Type B pancreatic cell (in vitro differentiated cells): ENCODE data around the gene RAB17. TPM values are rescaled to one million over a fixed set of nuclear protein-coding genes. Genes with fewer than 3 reads are reported as not detected.

Source experiments
- DNase-seq: peaks from one replicate; pipeline ENCODE4 v3.0.0; 2021; ENCODE audit warnings: mixed read lengths; ENCODE audit not compliant: unreplicated experiment; ENCODE audit errors: extremely low spot score
- H3K27ac Mint-ChIP-seq: 2 replicates; pipeline ENCODE4 v1.8.0; 2021; ENCODE audit warnings: mild to moderate bottlenecking, mixed read lengths
- H3K27me3 Mint-ChIP-seq: 2 replicates; pipeline ENCODE4 v1.8.0; 2021; ENCODE audit warnings: mixed read lengths
- H3K36me3 Mint-ChIP-seq: 2 replicates; pipeline ENCODE4 v1.8.0; 2021; ENCODE audit warnings: mixed read lengths
- H3K4me1 Mint-ChIP-seq: one replicate; pipeline ENCODE4 v1.8.0; 2021; ENCODE audit warnings: mixed read lengths; ENCODE audit not compliant: unreplicated experiment
- H3K4me3 Mint-ChIP-seq: 2 replicates; pipeline ENCODE4 v1.8.0; 2021; ENCODE audit warnings: mild to moderate bottlenecking, mixed read lengths
- H3K9me3 Mint-ChIP-seq: 2 replicates; pipeline ENCODE4 v1.8.0; 2021; ENCODE audit warnings: mixed read lengths
- total RNA-seq: library from RNA; stranded (reverse); gene quantifications from 2 replicates; pipeline ENCODE4 v1.2.1, GENCODE V29; 2021; ENCODE audit warnings: low replicate concordance
- TF ChIP-seq, protein P1 (sequence below): fragments of 200-600 bp; sonication (generic); conservative IDR thresholded peaks from 2 replicates; pipeline ENCODE4 v1.5.0; 2021; ENCODE audit warnings: antibody characterized with exemption, mild to moderate bottlenecking

The RAB17 gene
- total RNA-seq, 1 donor from 2014 or later = 21.6 TPM

DNA sequence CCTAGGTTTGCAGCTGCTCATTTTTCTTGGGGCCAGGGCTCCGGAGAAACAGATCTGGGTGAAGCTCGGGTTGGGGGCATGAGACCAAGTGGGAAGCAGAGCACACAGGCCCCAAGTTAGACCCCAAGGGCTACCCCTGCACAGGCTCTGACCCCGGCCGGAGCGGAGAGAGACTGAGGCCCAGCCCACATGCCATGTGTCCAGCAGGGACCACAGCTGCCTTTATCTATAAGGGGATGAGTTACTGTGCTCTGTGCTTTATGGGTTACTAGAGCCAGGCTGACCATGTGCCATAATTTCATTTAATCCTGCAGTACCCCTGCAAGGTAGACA, 54.5 kb downstream of the RAB17 start:
- H3K4me3 Mint-ChIP-seq = no peak overlapping the region
- H3K36me3 Mint-ChIP-seq = no peaks in the 10 kb centered on the region
- no peak for DNase-seq
- peaks cover 19% of the 10 kb centered on the region for H3K4me1 Mint-ChIP-seq
- no peaks in the 10 kb centered on the region for H3K27me3 Mint-ChIP-seq
- no peak overlapping the region for H3K27ac Mint-ChIP-seq
- TF ChIP-seq, protein P1, sequence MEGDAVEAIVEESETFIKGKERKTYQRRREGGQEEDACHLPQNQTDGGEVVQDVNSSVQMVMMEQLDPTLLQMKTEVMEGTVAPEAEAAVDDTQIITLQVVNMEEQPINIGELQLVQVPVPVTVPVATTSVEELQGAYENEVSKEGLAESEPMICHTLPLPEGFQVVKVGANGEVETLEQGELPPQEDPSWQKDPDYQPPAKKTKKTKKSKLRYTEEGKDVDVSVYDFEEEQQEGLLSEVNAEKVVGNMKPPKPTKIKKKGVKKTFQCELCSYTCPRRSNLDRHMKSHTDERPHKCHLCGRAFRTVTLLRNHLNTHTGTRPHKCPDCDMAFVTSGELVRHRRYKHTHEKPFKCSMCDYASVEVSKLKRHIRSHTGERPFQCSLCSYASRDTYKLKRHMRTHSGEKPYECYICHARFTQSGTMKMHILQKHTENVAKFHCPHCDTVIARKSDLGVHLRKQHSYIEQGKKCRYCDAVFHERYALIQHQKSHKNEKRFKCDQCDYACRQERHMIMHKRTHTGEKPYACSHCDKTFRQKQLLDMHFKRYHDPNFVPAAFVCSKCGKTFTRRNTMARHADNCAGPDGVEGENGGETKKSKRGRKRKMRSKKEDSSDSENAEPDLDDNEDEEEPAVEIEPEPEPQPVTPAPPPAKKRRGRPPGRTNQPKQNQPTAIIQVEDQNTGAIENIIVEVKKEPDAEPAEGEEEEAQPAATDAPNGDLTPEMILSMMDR = no peak
- no peaks in the 10 kb centered on the region for H3K9me3 Mint-ChIP-seq

DNA sequence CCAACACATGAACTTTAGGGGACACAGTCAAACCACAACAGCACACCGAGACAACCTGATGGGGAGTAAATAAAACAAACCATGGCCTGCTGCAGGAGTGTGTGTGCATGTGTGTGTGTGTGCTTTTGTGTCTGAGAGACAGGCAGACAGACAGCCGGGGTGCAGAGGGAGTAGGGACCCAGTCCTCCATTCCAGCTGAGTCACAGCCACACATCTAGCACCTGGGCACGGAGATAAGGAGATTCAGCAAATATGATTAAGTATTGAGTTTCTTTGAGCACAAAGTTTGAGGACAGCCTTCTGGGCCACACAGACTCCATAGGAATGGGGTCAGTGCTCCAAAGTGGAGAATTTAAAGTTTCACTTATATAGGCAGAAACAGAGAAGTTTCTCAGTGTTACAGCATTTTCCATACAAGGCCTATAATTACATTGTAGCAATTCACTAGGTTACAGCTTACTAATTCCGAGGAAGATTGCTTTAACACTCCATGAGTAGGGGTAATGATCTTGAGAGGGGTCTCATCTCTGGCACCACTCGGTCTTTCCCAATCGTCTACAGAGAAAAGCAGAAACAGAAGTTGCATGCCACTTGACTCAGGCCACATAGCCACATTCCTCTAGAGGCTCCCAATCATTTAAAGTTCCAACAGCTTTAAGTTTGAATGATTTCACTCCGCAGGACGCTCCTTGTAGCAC, 55.0 kb downstream of the RAB17 start:
- no peak overlapping the region for H3K27ac Mint-ChIP-seq
- no peaks in the 10 kb centered on the region for H3K36me3 Mint-ChIP-seq
- no peak overlapping the region for H3K4me3 Mint-ChIP-seq
- no peaks in the 10 kb centered on the region for H3K27me3 Mint-ChIP-seq
- DNase-seq = no peak
- peaks cover 19% of the 10 kb centered on the region for H3K4me1 Mint-ChIP-seq
- TF ChIP-seq, protein P1 = no peak
- H3K9me3 Mint-ChIP-seq = no peaks in the 10 kb centered on the region

DNA sequence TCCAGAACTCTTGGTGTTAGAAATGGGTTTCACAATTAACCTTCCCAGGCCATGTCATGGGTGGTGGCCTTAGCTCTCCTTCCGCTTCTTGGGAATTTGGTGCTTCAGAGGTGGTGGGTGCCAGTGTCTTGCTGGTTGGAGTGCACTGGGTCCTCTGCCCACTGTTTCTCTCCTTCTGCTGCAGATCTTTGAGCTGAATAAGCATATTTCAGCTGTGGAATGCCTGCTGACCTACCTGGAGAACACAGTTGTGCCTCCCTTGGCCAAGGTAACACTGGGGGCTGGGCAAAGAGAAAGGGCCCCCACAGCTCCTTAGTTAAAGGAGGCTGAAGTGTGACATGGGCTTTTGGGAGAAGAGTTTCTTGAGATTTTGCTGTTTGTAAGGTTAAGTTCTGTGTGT, 56.2 kb downstream of the RAB17 start:
- TF ChIP-seq, protein P1 = no peak
- no peaks in the 10 kb centered on the region for H3K27me3 Mint-ChIP-seq
- no peak overlapping the region for H3K27ac Mint-ChIP-seq
- no peaks in the 10 kb centered on the region for H3K36me3 Mint-ChIP-seq
- no peak overlapping the region for H3K4me3 Mint-ChIP-seq
- peaks cover 19% of the 10 kb centered on the region for H3K4me1 Mint-ChIP-seq
- no peak for DNase-seq
- no peaks in the 10 kb centered on the region for H3K9me3 Mint-ChIP-seq

DNA sequence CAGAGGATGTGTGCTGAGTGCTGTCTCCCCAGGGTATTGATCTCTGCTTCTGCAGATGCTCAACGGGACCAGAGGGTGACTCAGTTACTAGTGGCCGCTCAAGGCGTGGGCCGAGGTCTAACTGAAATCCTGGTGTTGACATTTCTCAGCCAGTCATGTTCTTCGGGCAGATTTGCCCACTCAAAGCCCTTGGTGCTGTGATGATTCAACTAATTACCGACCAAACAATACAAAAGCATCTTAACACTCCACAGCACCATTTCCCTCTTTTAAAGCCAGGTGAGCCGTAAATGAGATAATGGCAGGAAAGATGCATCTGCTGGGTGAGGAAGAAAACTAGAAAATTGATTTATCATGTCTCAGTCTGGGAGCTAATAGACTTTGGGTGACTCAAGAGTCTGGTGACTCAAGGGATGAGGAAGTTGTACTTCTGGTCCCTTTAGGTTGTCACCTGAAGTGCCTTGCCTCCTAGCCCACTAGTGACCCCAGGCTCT, 56.8 kb downstream of the RAB17 start:
- Mint-ChIP-seq H3K9me3 (no peaks in the 10 kb centered on the region), H3K4me1 (peaks cover 18% of the 10 kb centered on the region), H3K27me3 (no peaks in the 10 kb centered on the region), H3K36me3 (no peaks in the 10 kb centered on the region), H3K27ac (no peak overlapping the region), H3K4me3 (no peak overlapping the region)
- DNase-seq = no peak
- TF ChIP-seq, protein P1 = no peak

DNA sequence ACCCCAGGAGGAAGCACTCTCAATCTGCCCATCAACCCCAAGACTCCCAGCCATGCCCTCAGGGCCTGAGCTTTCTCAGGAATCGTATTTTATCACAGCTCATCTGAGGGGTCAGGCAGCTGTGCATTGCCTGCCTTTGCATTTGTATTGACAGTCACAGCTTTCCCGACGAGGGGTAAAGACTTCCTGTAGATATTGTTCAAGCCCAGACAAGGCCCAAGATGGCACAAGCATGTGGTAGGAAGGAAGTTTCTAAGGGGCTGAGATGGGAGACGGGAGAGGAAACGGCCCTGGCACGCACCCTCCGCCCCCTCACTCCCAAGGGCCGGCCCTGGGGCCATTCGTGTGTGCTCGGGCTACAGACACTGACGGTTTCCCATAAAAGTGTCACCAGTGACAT, 58.4 kb downstream of the RAB17 start:
- H3K27ac Mint-ChIP-seq = no peak overlapping the region

More for the DNA sequence above, 58.4 kb downstream of the RAB17 start:
- Mint-ChIP-seq H3K4me3 (no peak overlapping the region), H3K36me3 (no peaks in the 10 kb centered on the region), H3K9me3 (no peaks in the 10 kb centered on the region), H3K27me3 (no peaks in the 10 kb centered on the region), H3K4me1 (peaks cover 11% of the 10 kb centered on the region)
- TF ChIP-seq, protein P1 = no peak
- DNase-seq = no peak
